A673 (cell line): ENCODE results near the gene SPATA9. TPM values are rescaled to one million over a fixed set of nuclear protein-coding genes. Genes with fewer than 3 reads are reported as not detected.

Source experiments
- BruUV-seq: library from RNA; stranded (reverse); fragments of 400-500 nt; replicated peaks from 2 replicates; lab custom pipeline; 2021; lab: Mats Ljungman, UMichigan
- CTCF ChIA-PET: fragments of 300-600 bp; sonication (Branson Sonifier 250); formaldehyde crosslinking; loops from one replicate; lab custom pipeline; 2022; ENCODE audit warnings: antibody characterized with exemption; lab: Charles Lee
- POLR2A ChIA-PET: fragments of 300-600 bp; sonication (Branson Sonifier 250); formaldehyde crosslinking; loops from one replicate; lab custom pipeline; 2022; ENCODE audit warnings: antibody characterized with exemption; ENCODE audit not compliant: low non-redundant PET; lab: Charles Lee
- DNase-seq: peaks from one replicate; pipeline ENCODE4 v3.0.0-alpha.2; 2015; ENCODE audit warnings: low spot score
- H3K27ac ChIP-seq: fragments of 200-600 bp; sonication (generic); 2 replicates; pipeline ENCODE4 v1.5.1; 2016; ENCODE audit warnings: mixed run types, low read depth, mild to moderate bottlenecking, mixed read lengths, antibody characterized with exemption, low read length; ENCODE audit not compliant: poor library complexity, severe bottlenecking
- H3K27me3 ChIP-seq: fragments of 200-600 bp; sonication (generic); replicated peaks from 2 replicates; pipeline ENCODE4 v1.6.1; 2017; ENCODE audit warnings: mixed run types, low read depth, mild to moderate bottlenecking, mixed read lengths, antibody characterized with exemption, low read length; ENCODE audit not compliant: insufficient read depth, poor library complexity
- H3K36me3 ChIP-seq: fragments of 200-600 bp; sonication (generic); 2 replicates; pipeline ENCODE4 v1.6.1; 2016; ENCODE audit warnings: mixed run types, mild to moderate bottlenecking, mixed read lengths, antibody characterized with exemption, low read length; ENCODE audit not compliant: insufficient read depth, poor library complexity, severe bottlenecking
- H3K4me1 ChIP-seq: fragments of 200-600 bp; sonication (generic); 2 replicates; pipeline ENCODE4 v1.6.1; 2017; ENCODE audit warnings: mixed run types, mild to moderate bottlenecking, mixed read lengths, antibody characterized with exemption, low read length; ENCODE audit not compliant: insufficient read depth, poor library complexity, severe bottlenecking
- H3K4me3 ChIP-seq: fragments of 200-600 bp; sonication (generic); 2 replicates; pipeline ENCODE4 v1.5.1; 2016; ENCODE audit warnings: low read depth, mixed run types, mild to moderate bottlenecking, mixed read lengths, low read length; ENCODE audit not compliant: poor library complexity, severe bottlenecking
- H3K9me3 ChIP-seq: fragments of 200-600 bp; sonication (generic); 2 replicates; pipeline ENCODE4 v1.6.1; 2016; ENCODE audit warnings: mixed run types, low read depth, mild to moderate bottlenecking, mixed read lengths, antibody characterized with exemption, low read length; ENCODE audit not compliant: poor library complexity, severe bottlenecking
- EZH2 ChIP-seq: fragments of 200-600 bp; sonication (generic); IDR thresholded peaks from 2 replicates; pipeline ENCODE4 v1.6.1; 2017; ENCODE audit warnings: borderline replicate concordance, low read depth, mild to moderate bottlenecking, mixed read lengths, antibody characterized with exemption, low read length; ENCODE audit not compliant: poor library complexity, severe bottlenecking
- intact Hi-C: fragments of 100-400 bp; cut with micrococcal nuclease; formaldehyde crosslinking; loops from one replicate; pipeline ENCODE4 v1.10.0; 2022; ENCODE audit not compliant: unreplicated experiment
- total RNA-seq: library from RNA; stranded (reverse); gene quantifications from 2 replicates; pipeline ENCODE4 v1.2.3, GENCODE V29; 2021
- TF ChIP-seq, protein P1 (sequence below): fragments of 300-800, 200-600 bp; sonication (generic); conservative IDR thresholded peaks from 2 replicates; pipeline ENCODE4 v1.5.1; 2017; ENCODE audit warnings: low read depth, mild to moderate bottlenecking, antibody characterized with exemption, low read length, moderate library complexity, mixed read lengths

Gene SPATA9
- total RNA-seq, 1 experiment from 2014 or later: not detected

DNA sequence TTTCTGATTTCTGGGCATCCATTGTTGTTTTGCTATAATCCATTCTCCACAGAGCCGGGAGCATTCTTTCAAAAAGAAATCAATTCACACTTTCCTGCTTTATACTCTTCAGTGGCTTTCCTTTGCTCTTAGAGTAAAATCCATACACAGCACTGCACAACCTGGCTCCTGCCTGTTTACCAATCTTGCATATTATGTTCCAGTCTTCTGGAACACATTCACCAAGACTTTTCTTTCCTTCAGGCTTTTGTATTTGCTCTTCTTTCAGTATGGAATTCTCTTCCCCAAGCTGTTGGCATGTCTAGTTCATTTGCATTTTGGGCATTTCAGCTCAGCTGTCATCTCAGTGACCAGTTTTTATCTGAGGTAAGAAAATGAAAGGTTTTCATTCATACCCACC lies 29.9 kb downstream of the SPATA9 start:
- Histone ChIP-seq H3K27me3 (no peaks in the 10 kb centered on the region), H3K27ac (no peak overlapping the region), H3K4me3 (no peak overlapping the region), H3K36me3 (no peaks in the 10 kb centered on the region), H3K9me3 (no peaks in the 10 kb centered on the region), H3K4me1 (no peaks in the 10 kb centered on the region)
- intact Hi-C loops: no loop called here
- POLR2A ChIA-PET: no interaction called here
- TF ChIP-seq, protein P1, sequence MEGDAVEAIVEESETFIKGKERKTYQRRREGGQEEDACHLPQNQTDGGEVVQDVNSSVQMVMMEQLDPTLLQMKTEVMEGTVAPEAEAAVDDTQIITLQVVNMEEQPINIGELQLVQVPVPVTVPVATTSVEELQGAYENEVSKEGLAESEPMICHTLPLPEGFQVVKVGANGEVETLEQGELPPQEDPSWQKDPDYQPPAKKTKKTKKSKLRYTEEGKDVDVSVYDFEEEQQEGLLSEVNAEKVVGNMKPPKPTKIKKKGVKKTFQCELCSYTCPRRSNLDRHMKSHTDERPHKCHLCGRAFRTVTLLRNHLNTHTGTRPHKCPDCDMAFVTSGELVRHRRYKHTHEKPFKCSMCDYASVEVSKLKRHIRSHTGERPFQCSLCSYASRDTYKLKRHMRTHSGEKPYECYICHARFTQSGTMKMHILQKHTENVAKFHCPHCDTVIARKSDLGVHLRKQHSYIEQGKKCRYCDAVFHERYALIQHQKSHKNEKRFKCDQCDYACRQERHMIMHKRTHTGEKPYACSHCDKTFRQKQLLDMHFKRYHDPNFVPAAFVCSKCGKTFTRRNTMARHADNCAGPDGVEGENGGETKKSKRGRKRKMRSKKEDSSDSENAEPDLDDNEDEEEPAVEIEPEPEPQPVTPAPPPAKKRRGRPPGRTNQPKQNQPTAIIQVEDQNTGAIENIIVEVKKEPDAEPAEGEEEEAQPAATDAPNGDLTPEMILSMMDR: no peak
- no peak for TF ChIP-seq EZH2
- CTCF ChIA-PET: no interaction called here
- BruUV-seq: no TSS peak
- DNase-seq: no peak

DNA sequence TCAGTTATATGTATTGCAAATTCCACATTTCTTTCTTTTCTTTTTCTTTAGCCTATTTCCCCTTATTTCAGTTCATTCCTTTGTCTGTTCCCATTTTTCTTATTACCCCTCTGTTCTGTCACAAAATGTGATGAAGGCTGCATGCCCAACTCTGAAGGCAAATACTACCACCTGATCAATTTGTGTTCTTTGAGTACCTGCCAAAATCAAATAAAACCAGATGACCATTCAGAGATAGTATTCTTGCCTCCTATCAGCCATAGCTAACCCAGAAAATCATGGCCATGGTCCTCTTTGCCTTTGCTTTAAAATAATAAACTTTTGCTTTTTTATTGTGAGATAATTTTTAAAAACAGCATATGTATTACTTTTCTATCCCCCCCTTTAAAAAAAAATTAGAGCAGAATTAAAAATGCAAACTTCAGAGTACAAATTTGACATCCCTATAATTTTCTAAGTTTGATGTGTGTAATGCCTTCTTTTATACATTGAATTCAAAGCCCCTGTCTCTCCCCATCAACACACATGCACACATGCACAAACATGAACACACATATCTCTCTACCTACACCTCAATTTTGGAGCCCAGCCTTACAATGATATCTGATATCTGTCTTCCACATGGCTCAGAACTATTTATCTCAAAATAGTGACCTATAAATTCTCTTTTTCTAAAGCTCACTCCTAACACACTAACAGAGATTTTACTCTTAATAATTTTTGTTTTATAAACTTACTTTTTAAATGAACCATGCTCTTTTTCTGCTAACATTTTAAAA lies 32.8 kb downstream of the SPATA9 start:
- intact Hi-C loops: loop anchor here (5.0 to 10.0 kb wide), 3 partner anchors 82 to 955 kb away; partner anchors contain the start of genes MCTP1 and RHOBTB3

DNA sequence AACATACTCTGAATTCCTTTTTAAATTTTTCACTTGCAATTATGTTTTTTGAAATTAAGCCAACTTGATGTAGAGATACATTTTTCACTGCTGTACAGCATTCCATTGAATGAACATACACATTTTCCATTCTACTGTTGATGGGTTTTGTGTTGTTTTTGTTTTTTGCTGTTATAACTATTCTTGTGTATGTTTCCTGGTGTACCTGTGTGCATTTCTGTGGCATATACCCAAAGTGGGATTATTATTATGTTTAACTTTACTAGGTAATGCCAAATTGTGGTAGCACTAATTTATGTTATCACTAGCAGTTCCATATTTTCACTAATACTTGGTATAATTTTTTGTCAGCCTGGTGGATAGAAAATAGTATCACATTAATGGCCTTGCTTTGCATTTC lies 33.5 kb downstream of the SPATA9 start:
- Histone ChIP-seq H3K27me3 (no peaks in the 10 kb centered on the region), H3K9me3 (no peaks in the 10 kb centered on the region), H3K4me3 (no peak overlapping the region), H3K27ac (no peak overlapping the region), H3K4me1 (no peaks in the 10 kb centered on the region), H3K36me3 (no peaks in the 10 kb centered on the region)
- DNase-seq: no peak
- TF ChIP-seq EZH2: no peak
- TF ChIP-seq, protein P1: no peak
- ChIA-PET POLR2A (no interaction called here), CTCF (interaction anchor here (0.6 kb wide), 1 partner anchor 15 kb away, joined by 4 read pairs; no protein-coding TSS in a partner anchor)
- intact Hi-C loops: loop anchor here (5.0 to 10.0 kb wide), 3 partner anchors 83 to 956 kb away; partner anchors contain the start of genes MCTP1 and RHOBTB3
- BruUV-seq: no TSS peak

More for the DNA sequence above, 32.8 kb downstream of the SPATA9 start:
- H3K9me3 ChIP-seq: no peaks in the 10 kb centered on the region
- BruUV-seq: no TSS peak
- no peaks in the 10 kb centered on the region for H3K36me3 ChIP-seq
- H3K4me1 ChIP-seq: no peaks in the 10 kb centered on the region
- no peak for TF ChIP-seq EZH2
- TF ChIP-seq, protein P1: no peak
- ChIA-PET POLR2A (no interaction called here), CTCF (no interaction called here)
- no peak for DNase-seq
- H3K4me3 ChIP-seq: no peak overlapping the region
- H3K27ac ChIP-seq: no peak overlapping the region
- H3K27me3 ChIP-seq: no peaks in the 10 kb centered on the region
